ENCODE results near the gene ZNF226. TPM values are rescaled to one million over a fixed set of nuclear protein-coding genes. Genes with fewer than 3 reads are reported as not detected.
"Not testable (repeated sequence)": the region's sequence is repeated elsewhere in the genome, so short reads cannot be mapped to it uniquely, and the experiment has no call there.

Gene ZNF226
- polyA plus RNA-seq, result 24.2 TPM

DNA sequence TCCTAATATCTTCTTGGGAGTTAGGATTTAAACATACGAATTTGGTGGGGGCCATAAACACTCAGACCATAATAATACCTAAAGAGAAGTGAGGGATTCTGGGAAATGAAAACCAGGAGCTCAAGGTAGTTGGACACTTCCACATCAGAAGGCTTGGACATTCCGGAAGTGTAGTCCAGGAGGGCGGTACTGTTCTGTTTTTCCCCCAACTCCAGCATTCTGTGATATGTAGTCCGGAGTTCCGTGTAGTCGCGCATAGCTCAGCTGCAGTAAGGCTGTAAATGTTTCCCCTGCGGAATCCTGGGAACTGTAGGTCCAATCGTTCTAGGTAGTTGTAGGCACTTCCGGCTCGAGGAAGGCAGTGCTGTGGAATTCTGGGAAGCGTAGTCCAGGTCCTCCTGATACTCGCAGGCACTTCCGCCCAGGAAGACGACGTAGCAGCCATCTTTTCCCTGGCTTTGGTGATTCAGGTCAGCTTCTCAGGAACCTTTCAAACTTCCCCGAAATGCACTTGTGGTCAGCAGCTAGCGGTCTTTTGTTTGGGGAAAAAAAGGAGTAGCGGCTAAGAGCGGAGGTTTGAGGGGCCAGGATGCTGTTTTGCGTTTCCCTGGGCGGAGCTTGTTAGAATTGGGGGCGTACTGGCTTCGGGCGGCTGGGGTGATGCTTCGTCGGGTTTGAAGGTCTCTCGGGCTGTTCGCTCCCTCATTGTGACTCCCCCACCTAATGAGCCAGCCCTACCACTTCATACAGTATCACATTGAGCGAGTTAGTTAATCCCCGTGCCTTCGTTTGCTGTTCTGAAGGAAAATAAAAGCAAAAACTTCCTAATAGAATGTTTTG is at the start of gene ZNF226:
Gene ZNF226 (plus strand): TSS at position 428 of the 840 bp plus-strand sequence. CDS start 4,981 bp downstream, outside the sequence.
- Mint-ChIP-seq H3K4me3 (peak within 1 kb of the TSS; percentile 92 to 100 (median 97)), H3K36me3 (peaks cover 18% of the 10 kb centered on the region), H3K9me3 (peaks cover 15 to 37% (median 25%) of the 10 kb centered on the region in 3 donors), H3K4me1 (peaks cover 19 to 27% (median 23%) of the 10 kb centered on the region in 3 donors), H3K27ac (peak within 1 kb of the TSS; percentile 19 to 97 (median 97)), H3K27me3 (no peaks in the 10 kb centered on the region)

- not testable (repeated sequence) for H3K27ac Mint-ChIP-seq, H3K27me3 Mint-ChIP-seq, H3K4me1 Mint-ChIP-seq, H3K4me3 Mint-ChIP-seq
- H3K9me3 Mint-ChIP-seq, result peaks cover 19 to 42% (median 34%) of the 10 kb centered on the region in 3 donors
- H3K36me3 Mint-ChIP-seq, result peaks cover 61% of the 10 kb centered on the region
Measured at GRCh38 chr19:44121162-44121561, 43.7 kb upstream of the ZNF226 start.

DNA sequence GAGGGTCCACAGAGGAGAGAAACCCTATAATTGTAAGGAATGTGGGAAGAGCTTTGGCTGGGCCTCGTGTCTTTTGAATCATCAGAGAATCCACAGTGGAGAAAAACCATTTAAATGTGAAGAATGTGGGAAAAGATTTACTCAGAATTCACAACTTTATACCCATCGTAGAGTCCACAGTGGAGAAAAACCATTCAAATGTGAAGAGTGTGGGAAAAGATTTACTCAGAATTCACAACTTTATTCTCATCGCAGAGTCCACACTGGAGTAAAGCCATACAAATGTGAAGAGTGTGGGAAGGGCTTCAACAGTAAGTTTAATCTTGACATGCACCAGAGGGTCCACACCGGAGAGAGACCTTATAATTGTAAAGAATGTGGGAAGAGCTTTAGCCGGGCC is 32.9 kb upstream of the ZNF226 start:
- Mint-ChIP-seq H3K27me3 (no peaks in the 10 kb centered on the region), H3K4me3 (no peak overlapping the region), H3K36me3 (peaks cover 21% of the 10 kb centered on the region), H3K9me3 (peaks cover 6 to 29% (median 14%) of the 10 kb centered on the region in 3 donors), H3K4me1 (no peaks in the 10 kb centered on the region), H3K27ac (no peak overlapping the region)

DNA sequence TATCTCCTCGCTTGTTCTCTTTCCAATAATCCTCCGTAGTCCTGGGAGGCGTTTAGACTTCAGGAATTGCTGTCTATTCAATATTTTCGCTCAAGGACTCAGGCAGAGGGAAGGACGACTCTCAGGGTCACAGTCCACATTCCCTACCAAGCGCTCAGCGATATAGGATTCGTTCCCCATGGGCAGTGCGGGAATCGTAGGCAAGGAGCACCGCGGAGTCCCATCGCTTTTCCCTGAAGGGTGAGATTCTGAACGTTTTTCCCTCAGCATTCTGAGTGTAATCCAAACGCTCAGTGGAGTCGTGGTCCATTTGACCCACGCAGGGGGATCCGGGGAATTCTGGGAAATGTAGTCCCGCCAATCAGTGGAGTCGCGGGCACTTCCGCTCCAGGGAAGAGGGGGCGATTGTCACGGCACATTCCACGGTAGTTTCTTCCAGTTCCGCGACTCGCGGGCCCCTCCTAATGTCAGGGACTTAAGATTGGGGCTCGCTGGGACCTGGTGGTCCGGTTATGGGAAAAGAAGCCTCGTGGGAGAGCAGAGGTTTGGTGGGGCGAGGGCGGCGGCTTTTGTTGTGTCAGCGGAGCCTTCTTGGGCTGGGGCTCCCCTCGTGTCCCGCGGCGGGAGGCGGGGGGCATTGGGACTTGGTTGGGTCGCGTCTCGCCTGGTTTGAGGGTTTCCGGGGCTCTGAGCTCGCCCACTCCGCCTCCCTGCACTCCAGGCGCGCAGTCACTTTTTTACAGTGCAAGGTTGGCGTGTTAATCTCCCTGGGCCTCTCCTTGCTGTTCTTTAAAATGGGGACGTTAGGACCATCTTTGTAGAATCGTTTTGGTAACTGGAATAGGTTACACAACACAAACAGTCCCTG is 23.5 kb upstream of the ZNF226 start, which contains the start of gene ZNF234:
Gene ZNF234 (plus strand): TSS at position 364 of the 868 bp plus-strand sequence. CDS start 3,079 bp downstream, outside the sequence.
- H3K4me3 Mint-ChIP-seq, result peak within 1 kb of the TSS; percentile 93 to 98 (median 97)
- H3K27ac Mint-ChIP-seq, result peak within 1 kb of the TSS in 2 of 3 donors; percentile 86 to 96
- no peaks in the 10 kb centered on the region for H3K27me3 Mint-ChIP-seq
- peaks cover 17 to 24% (median 20%) of the 10 kb centered on the region in 3 donors for H3K4me1 Mint-ChIP-seq
- H3K9me3 Mint-ChIP-seq, result peaks cover 5 to 9% (median 8%) of the 10 kb centered on the region in 3 donors
- H3K36me3 Mint-ChIP-seq, result peaks cover 21% of the 10 kb centered on the region

- peaks cover 17 to 24% (median 20%) of the 10 kb centered on the region in 3 donors for H3K4me1 Mint-ChIP-seq
Measured at GRCh38 chr19:44142059-44142433, 22.9 kb upstream of the ZNF226 start.

GRCh38 chr19:44149776-44150175 is 15.1 kb upstream of the ZNF226 start:
- Mint-ChIP-seq H3K27ac (no peak overlapping the region), H3K27me3 (no peaks in the 10 kb centered on the region), H3K4me1 (peaks cover 0 to 4% (median 0%) of the 10 kb centered on the region in 3 donors), H3K4me3 (no peak overlapping the region), H3K9me3 (peaks cover 10 to 29% (median 16%) of the 10 kb centered on the region in 3 donors), H3K36me3 (peaks cover 55% of the 10 kb centered on the region)

More at GRCh38 chr19:44142059-44142433, 22.9 kb upstream of the ZNF226 start:
- Mint-ChIP-seq H3K27ac (peak overlapping the region in 2 of 3 donors; percentile 73 to 86), H3K36me3 (peaks cover 21% of the 10 kb centered on the region), H3K27me3 (no peaks in the 10 kb centered on the region), H3K9me3 (peaks cover 5 to 8% (median 5%) of the 10 kb centered on the region in 3 donors), H3K4me3 (peak overlapping the region; percentile 93 to 98 (median 97))

DNA sequence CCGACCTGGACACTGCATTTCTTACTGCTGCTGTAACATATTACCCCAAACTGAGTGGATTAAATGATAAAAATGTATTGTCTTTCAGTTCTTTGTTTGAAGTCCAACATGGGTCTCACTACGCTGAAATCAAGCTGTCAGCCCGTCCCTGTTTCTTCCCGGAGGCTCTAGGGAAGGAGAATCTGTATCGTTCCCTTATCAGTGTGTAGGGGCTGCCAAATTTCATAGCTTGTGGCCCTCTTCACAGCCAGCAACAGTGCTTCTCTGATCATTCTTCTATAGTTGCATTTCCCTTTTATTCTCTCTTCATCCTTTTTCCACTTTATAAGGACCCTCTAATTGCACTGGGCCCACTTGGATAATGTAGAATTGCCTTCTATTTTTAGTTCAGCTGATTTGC is 13.4 kb upstream of the ZNF226 start:
- Mint-ChIP-seq H3K9me3 (peaks cover 12 to 35% (median 21%) of the 10 kb centered on the region in 3 donors), H3K4me1 (peaks cover 0 to 4% (median 0%) of the 10 kb centered on the region in 3 donors), H3K27ac (no peak overlapping the region), H3K27me3 (no peaks in the 10 kb centered on the region), H3K4me3 (no peak overlapping the region), H3K36me3 (peaks cover 46% of the 10 kb centered on the region)

GRCh38 chr19:44156475-44156874 is 8.4 kb upstream of the ZNF226 start:
- H3K27ac Mint-ChIP-seq, result no peak overlapping the region
- peaks cover 18 to 50% (median 44%) of the 10 kb centered on the region in 3 donors for H3K9me3 Mint-ChIP-seq
- no peaks in the 10 kb centered on the region for H3K4me1 Mint-ChIP-seq
- peaks cover 34% of the 10 kb centered on the region for H3K36me3 Mint-ChIP-seq
- no peaks in the 10 kb centered on the region for H3K27me3 Mint-ChIP-seq
- no peak overlapping the region for H3K4me3 Mint-ChIP-seq

GRCh38 chr19:44163789-44164188 is 1.1 kb upstream of the ZNF226 start:
- H3K9me3 Mint-ChIP-seq, result peaks cover 19 to 37% (median 28%) of the 10 kb centered on the region in 3 donors
- H3K27ac Mint-ChIP-seq, result peak overlapping the region in 1 of 3 donors; percentile 72
- no peaks in the 10 kb centered on the region for H3K27me3 Mint-ChIP-seq
- H3K4me1 Mint-ChIP-seq, result peaks cover 19 to 27% (median 23%) of the 10 kb centered on the region in 3 donors
- H3K4me3 Mint-ChIP-seq, result peak overlapping the region in 1 of 4 donors; percentile 16
- H3K36me3 Mint-ChIP-seq, result peaks cover 13% of the 10 kb centered on the region

- Mint-ChIP-seq H3K4me3 (peak overlapping the region; percentile 92 to 100 (median 97)), H3K4me1 (peaks cover 19 to 27% (median 23%) of the 10 kb centered on the region in 3 donors), H3K27ac (peak overlapping the region in 2 of 3 donors; percentile 19 to 97), H3K27me3 (no peaks in the 10 kb centered on the region), H3K9me3 (peaks cover 18 to 37% (median 28%) of the 10 kb centered on the region in 3 donors), H3K36me3 (peaks cover 15% of the 10 kb centered on the region)
Measured at GRCh38 chr19:44164327-44164672, 600 bp upstream of the ZNF226 start.

DNA sequence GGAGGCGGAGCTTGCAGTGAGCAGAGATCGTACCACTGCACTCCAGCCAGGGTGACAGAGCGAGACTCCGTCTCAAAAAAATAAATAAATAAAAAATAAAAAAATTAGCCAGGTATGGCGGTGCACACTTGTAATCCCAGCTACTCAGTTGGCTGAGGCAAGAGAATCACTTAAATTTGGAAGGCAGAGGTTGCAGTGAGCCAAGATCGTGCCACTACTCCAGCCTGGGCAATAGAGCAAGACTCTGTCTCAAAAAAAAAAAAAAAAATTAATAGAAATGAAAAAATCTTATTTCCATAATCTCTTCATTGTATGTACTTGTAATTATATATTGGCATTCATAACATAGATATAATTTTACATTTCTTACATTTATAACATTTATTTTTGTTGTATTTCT is 5.8 kb downstream of the ZNF226 start:
- not testable (repeated sequence) for H3K27ac Mint-ChIP-seq, H3K27me3 Mint-ChIP-seq, H3K4me3 Mint-ChIP-seq
- H3K4me1 Mint-ChIP-seq, result peaks cover 10 to 16% (median 10%) of the 10 kb centered on the region in 3 donors
- H3K9me3 Mint-ChIP-seq, result peaks cover 25 to 44% (median 34%) of the 10 kb centered on the region in 3 donors
- peaks cover 55% of the 10 kb centered on the region for H3K36me3 Mint-ChIP-seq

GRCh38 chr19:44176590-44176989 is 11.7 kb downstream of the ZNF226 start:
- H3K4me3 Mint-ChIP-seq, result no peak overlapping the region
- peaks cover 51% of the 10 kb centered on the region for H3K36me3 Mint-ChIP-seq
- no peaks in the 10 kb centered on the region for H3K4me1 Mint-ChIP-seq
- H3K27ac Mint-ChIP-seq, result no peak overlapping the region
- peaks cover 28 to 56% (median 50%) of the 10 kb centered on the region in 3 donors for H3K9me3 Mint-ChIP-seq
- no peaks in the 10 kb centered on the region for H3K27me3 Mint-ChIP-seq

DNA sequence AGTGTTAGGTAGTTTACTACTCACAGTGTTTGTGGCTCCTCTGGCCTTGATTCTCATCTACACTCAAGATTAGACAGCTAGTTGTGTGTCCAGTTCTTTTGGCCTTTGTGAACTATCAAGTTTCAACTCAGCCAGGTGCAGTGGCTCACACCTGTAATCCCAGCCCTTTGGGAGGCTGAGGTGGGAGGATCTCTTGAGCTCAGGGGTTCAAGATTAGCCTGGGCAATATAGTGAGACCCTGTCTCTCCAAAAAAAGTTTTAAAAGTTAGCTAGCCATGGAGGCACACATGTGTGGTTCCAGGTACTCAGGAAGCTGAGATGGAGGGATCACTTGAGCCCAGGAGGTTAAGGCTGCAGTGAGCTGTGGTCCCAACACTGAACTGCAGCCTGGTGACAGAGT is 16.1 kb downstream of the ZNF226 start:
- no peak overlapping the region for H3K4me3 Mint-ChIP-seq
- H3K27ac Mint-ChIP-seq, result no peak overlapping the region
- H3K36me3 Mint-ChIP-seq, result peaks cover 15% of the 10 kb centered on the region
- H3K27me3 Mint-ChIP-seq, result no peaks in the 10 kb centered on the region
- H3K4me1 Mint-ChIP-seq, result peaks cover 0 to 2% (median 0%) of the 10 kb centered on the region in 3 donors
- peaks cover 17 to 60% (median 48%) of the 10 kb centered on the region in 3 donors for H3K9me3 Mint-ChIP-seq

DNA sequence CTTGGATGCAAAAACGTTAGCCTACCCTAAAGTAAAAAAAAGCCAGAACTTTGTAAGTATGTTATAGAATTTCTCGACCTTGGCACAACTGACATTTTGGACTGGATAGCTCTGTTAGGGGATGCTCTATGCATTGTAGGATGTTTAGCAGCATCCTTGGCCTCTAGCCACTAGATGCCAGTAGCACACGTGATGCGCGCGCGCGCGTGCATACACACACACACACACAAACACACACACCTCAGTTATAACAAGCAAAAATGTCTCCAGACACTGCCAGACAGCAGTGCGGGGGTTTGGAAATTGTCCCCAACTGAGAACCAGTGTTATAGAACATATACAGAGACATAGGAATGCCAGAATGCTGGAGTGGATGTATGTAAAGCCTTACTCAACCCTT is 17.2 kb downstream of the ZNF226 start:
- peaks cover 0 to 2% (median 0%) of the 10 kb centered on the region in 3 donors for H3K4me1 Mint-ChIP-seq
- H3K27ac Mint-ChIP-seq, result no peak overlapping the region
- peaks cover 5% of the 10 kb centered on the region for H3K36me3 Mint-ChIP-seq
- H3K27me3 Mint-ChIP-seq, result no peaks in the 10 kb centered on the region
- H3K9me3 Mint-ChIP-seq, result peaks cover 17 to 52% (median 40%) of the 10 kb centered on the region in 3 donors
- H3K4me3 Mint-ChIP-seq, result peak overlapping the region in 1 of 4 donors; percentile 68

All from IgD-negative memory B cell (primary cell).